SK-MEL-5 (cell line): Measurements from ENCODE around the gene TMEM212. TPM values are rescaled to one million over a fixed set of nuclear protein-coding genes. Genes with fewer than 3 reads are reported as not detected.

Experiments
- DNase-seq: peaks from one replicate; pipeline ENCODE4 v3.0.0-alpha.2; 2016; ENCODE audit warnings: low read depth, low spot score
- in situ Hi-C: cut with HindIII; loops from 2 replicates; pipeline ENCODE4 v1.10.0; 2016; ENCODE audit warnings: low sequenced_read_pairs, high pct_unique_total_duplicates, low pct_unique_long_range_greater_than_20kb
- total RNA-seq: library from RNA; depleted of rRNA; stranded (reverse); fragments of >200 nt; shearing (Covaris generic); gene quantifications from 2 replicates; pipeline ENCODE4 v1.2.3, GENCODE V29; 2014

TMEM212 gene
- total RNA-seq, 1 experiment from 2014 or later: not detected

DNA sequence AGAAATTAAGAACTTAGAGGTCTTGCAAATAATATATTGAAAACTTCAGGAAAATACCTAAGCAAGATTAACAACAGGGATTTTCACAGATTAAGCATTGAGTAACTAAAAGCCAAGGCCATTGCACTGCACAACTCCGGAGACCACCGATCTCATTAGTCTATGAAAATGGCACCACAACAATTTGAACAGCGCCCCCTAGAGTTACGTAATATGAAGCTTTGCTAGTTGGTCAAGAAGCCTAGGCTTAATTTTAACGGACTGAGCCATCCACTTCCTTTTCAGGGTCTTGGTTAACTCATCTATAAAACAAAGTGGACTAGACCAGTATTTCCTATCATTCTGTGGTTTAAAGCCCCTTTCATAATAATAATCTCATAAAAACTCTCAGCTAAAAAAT lies 24.8 kb downstream of the TMEM212 start:
- peak; percentile 57 for DNase-seq
- in situ Hi-C loops: no loop called here

- in situ Hi-C loops: no loop called here
- no peak for DNase-seq
Observed at GRCh38 chr3:171871392-171872274, 28.5 kb downstream of the TMEM212 start.

DNA sequence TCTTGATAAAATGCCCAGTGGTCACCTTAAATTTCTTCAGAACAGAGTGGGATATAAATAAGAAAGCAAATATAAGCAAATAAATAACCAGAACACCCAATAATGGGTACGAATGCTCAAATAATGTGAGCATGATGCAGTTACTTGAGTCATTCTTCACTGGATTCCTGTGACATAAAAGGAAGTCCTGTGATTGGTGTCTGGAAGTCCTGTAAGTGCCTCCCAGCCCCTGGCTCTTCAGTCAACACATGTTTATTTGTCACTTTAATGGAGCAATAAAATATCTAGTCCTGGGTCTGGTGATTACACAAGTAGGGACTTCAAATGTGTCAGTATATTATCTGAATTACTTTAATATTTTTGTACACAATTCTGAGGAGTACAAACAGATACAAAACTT lies 30.4 kb downstream of the TMEM212 start:
- in situ Hi-C loops: no loop called here
- peak; percentile 10 for DNase-seq

- DNase-seq: peak; percentile 71
- in situ Hi-C loops: no loop called here
Observed at GRCh38 chr3:171874251-171874681, 31.1 kb downstream of the TMEM212 start.

DNA sequence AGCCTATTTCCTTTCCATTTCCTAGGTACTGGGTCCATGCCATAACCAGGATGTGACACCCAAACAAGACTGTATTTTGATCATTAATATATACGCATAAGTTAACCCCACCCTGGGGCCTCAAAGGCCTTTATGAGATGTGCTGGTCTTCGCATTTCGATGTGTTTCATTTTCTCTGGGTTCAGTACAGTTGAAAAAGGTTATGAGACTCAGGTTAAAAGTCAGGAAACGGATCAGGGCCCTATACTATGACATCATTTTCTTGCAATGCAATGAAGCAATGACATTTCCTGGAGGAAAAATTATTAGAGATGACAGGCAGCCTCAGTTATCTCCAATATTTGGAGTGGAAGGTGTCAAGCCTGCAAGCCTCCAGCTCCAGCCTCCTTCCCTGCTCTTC lies 31.7 kb downstream of the TMEM212 start:
- in situ Hi-C loops: no loop called here
- no peak for DNase-seq

GRCh38 chr3:171875923-171876412 lies 32.8 kb downstream of the TMEM212 start:
- in situ Hi-C loops: no loop called here
- DNase-seq: no peak

DNA sequence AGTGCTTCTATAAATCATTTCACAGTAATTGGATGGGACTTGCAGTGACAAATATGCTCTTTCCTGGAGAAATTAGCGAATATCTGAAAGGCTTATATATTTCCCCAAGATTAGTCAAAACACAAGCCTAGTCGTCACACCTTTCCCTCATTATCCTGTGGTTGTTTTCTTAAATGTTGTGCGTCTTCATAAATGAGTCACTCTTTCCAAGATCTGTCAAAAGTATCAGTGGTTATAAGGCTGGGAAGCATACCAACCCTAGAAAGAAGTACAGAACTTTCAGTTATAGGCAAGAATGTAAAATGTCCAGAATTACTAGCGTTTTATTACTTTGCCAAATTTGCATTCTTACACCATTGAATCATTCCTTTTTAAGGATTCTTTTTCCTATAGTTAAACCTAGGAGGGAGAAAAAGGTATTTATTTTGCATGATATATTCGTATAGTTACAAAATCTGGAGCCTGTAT lies 33.6 kb downstream of the TMEM212 start:
- no peak for DNase-seq
- in situ Hi-C loops: no loop called here

DNA sequence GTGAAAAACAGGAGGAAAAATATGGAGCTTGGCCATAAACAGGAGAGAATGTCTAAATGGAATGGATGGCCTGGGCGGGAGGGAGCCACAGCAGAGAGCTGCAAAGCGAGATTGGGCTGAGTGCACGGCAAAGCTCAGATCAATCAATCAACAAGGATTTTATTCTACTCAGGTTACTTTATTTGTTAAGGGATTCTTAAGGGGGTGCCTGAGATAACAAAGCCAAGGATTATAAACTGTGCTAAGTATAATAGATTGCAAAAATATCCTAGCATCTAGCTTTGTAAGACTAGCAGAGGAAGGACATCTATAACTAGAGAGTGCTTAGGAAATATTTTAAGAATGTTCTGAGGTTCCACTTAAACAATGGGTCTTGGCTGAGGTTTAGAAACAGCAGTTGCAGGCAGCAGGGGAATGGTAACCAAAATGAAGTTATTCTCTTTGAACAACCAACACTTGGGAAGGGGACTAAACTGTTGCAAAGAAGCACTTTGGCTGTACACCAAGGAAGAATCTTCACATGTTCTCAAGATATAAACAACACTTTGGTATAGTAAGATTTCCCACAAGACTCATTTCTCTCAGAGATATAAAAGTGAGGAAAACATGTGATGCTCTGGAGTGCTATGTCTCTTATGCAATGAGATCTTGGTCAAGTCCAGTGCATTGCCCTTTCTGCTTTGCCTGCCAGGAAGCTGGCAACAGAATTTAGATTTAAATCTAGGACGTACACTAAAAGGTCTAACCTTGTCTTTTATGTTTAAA lies 35.5 kb downstream of the TMEM212 start:
- no peak for DNase-seq
- in situ Hi-C loops: no loop called here

DNA sequence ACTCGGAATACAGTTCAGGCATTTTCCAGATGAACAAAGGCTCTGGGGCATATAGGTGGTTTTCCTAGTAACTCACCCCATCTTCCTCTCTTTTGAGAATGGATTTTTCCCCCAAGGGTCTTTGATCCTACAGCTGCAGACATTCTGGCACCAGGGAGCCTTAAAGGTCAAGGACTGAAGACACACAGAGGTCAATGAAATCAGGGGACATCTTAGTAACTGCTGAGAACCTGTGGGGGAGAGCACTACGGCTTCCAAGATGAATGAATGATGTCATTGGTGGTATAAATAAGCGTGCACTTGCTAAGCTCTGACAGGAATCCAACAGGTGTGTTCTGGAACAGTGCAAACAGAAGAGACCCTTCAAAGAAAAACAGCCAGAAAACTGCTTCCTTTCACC lies 36.3 kb downstream of the TMEM212 start:
- in situ Hi-C loops: no loop called here
- no peak for DNase-seq

- in situ Hi-C loops: no loop called here
- DNase-seq: no peak
Observed at GRCh38 chr3:171880101-171880870, 37.1 kb downstream of the TMEM212 start.

GRCh38 chr3:171881251-171881650 lies 38.1 kb downstream of the TMEM212 start:
- in situ Hi-C loops: no loop called here
- DNase-seq: no peak

DNA sequence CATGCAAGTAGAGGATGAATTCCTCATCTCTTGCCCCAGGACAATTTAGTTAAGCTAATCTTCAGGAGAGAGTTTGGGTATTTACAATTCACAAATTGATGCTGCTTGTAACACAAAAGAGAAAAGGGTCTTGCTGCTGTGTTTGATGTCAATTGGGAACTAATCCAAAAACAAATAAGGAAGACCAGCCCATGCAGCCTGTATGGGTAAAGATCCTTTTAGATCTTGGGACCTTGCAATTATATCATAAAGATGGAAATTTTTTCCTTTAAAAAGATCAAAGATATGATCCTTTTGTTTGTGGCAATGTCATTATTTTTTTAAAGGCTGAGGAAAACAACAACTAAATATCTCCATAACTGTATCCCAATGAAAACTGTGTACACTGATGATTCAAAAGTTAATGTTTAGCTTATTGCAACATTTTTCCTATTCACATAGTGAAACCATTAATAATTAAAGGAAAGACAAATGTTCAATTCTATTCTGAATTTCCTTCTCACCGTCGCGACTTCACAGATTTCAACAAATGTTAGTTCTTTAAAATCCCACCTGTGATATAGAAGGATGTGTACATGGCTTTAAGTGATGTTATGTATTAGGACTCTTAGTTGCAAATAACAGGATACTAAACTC lies 40.2 kb downstream of the TMEM212 start:
- no peak for DNase-seq
- in situ Hi-C loops: no loop called here

GRCh38 chr3:171883893-171884279 lies 40.7 kb downstream of the TMEM212 start:
- DNase-seq: no peak
- in situ Hi-C loops: no loop called here

DNA sequence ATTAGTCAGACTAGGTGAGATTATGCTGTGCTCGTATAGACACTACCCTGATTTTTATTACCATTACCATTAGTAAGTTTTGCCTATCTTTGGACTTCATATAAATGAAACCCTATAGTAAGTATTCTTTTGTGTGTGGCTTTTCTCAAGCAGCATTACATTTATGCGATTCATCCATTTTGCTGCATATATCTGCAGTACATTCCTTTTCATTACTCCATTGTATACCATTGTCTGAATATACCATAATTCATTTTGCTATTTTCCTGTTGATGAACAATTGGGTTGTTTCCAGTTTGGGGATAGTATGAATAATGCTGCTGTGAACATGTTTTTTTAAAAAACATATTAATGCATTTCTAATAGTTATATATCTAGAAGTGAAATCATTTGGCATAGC lies 45.3 kb downstream of the TMEM212 start:
- in situ Hi-C loops: no loop called here
- DNase-seq: no peak

DNA sequence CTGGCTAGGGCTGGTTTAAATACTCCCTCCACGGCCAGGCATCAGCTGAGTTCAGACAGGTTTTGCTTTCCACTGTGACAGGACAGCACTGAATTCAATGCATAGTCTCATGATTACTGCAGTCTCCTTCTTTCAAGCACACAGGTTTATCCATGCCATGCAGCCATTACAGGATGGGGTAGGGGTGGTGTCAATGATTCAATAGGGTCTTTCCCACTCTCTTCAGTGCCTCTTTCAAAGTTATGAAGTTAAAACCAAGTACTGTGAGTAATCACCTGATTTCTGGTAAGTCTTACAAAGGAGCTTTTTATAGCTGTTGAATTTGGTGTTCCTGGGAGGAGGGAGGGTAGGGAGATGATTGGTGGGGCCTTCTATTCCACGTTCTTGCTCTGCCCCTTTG lies 47.2 kb downstream of the TMEM212 start:
- DNase-seq: peak; percentile 17
- in situ Hi-C loops: no loop called here

DNA sequence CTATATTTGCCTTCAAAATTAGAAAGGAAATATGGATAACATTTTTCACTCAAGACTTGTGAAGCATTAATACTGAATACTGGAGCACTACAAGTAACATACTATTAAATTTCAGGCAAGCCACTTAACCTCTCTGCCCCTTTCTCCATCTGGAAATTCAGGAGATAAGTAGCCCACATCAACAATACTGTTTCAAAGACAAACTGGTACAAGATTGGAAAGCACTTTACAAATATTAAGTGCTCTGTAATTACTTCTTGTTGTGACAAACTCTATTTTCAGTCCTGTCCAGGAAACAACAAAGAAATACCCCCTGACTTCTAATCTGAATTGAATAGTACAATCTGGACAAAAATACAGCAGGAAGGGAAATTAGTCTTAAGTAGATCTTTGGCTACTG lies 49.3 kb downstream of the TMEM212 start:
- in situ Hi-C loops: no loop called here
- no peak for DNase-seq

GRCh38 chr3:171895291-171895690 lies 52.1 kb downstream of the TMEM212 start:
- DNase-seq: no peak
- in situ Hi-C loops: no loop called here
